Ramos (cell line): ENCODE measurements around the gene NAPB.

Source experiments
- in situ Hi-C: fragments of 300-500 bp; cut with MboI; formaldehyde crosslinking; loops from one replicate; pipeline ENCODE4 v1.14.3; 2022; ENCODE audit warnings: low sequenced_read_pairs; ENCODE audit not compliant: unreplicated experiment

NAPB gene

GRCh38 chr20:23326774-23327173 is 94.5 kb downstream of the NAPB start:
- in situ Hi-C loops: no loop called here

DNA sequence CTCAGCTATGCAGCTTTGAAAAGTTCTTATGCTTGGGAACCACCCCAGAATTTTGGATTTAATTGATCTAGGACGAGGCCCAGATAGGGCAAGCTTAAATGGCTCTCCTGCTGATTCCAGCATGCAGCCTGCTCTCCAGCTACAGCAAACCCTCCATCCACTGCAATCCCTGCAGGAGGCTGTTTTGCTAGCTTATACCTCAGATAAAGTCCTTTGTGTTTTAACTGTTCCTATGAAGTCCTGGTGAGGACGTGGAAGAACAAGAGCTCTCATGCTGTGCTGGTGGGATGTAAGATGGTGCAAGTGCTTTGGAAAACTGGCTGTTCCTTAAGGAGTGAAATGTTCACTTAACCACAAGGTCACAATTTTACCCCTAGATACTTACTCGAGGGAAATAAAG is 96.2 kb downstream of the NAPB start:
- in situ Hi-C loops: no loop called here
